Epithelial cell of esophagus (primary cell): ENCODE measurements around the gene CAND1.

Experiments used
- DNase-seq: peaks from one replicate; pipeline ENCODE4 v3.0.0; 2010; ENCODE audit warnings: low read depth
- H3K4me3 ChIP-seq: 2 replicates; pipeline ENCODE4 v1.5.1; 2011; ENCODE audit warnings: mild to moderate bottlenecking, low read length, control low read depth
- CTCF ChIP-seq: IDR thresholded peaks from 2 replicates; pipeline ENCODE4 v1.5.1; 2011; ENCODE audit warnings: low read depth, mild to moderate bottlenecking, low read length, control low read depth, inconsistent platforms; ENCODE audit not compliant: insufficient read depth; ENCODE audit errors: missing control alignments

Gene CAND1

GRCh38 chr12:67357376-67358125 lies 88.4 kb downstream of the CAND1 start:
- DNase-seq, result no peak
- no peak for TF ChIP-seq CTCF
- H3K4me3 ChIP-seq, result no peak overlapping the region

GRCh38 chr12:67358781-67359338 lies 89.7 kb downstream of the CAND1 start:
- no peak for DNase-seq
- H3K4me3 ChIP-seq, result no peak overlapping the region

GRCh38 chr12:67362526-67362925 lies 93.4 kb downstream of the CAND1 start:
- H3K4me3 ChIP-seq, result no peak overlapping the region
- DNase-seq, result no peak
- no peak for TF ChIP-seq CTCF

More at GRCh38 chr12:67358781-67359338, 89.7 kb downstream of the CAND1 start:
- no peak for TF ChIP-seq CTCF

- no peak for TF ChIP-seq CTCF
- no peak for DNase-seq
- H3K4me3 ChIP-seq, result no peak overlapping the region
Measured at GRCh38 chr12:67364228-67364627, 95.1 kb downstream of the CAND1 start.

- DNase-seq, result no peak
- H3K4me3 ChIP-seq, result no peak overlapping the region
- TF ChIP-seq CTCF, result no peak
Measured at GRCh38 chr12:67365131-67365530, 96.0 kb downstream of the CAND1 start.

GRCh38 chr12:67367843-67368242 lies 98.7 kb downstream of the CAND1 start:
- DNase-seq, result no peak
- no peak overlapping the region for H3K4me3 ChIP-seq
- no peak for TF ChIP-seq CTCF
